Cardiac muscle cell (in vitro differentiated cells and primary cell): ENCODE results near the gene GPC5. TPM values are rescaled to one million over a fixed set of nuclear protein-coding genes. Genes with fewer than 3 reads are reported as not detected.

ENCODE experiments used
- DNase-seq, 2 donors: peaks; one replicate each; pipeline versions ENCODE4 v3.0.0 to v3.0.0-alpha.2; 2010 to 2017; ENCODE audit warnings: low read depth in 1 of 2, low spot score in 1 of 2
- H3K27ac ChIP-seq: fragments of 200-600 bp; sonication (generic); 2 replicates; pipeline ENCODE4 v1.5.1; 2016
- H3K27me3 ChIP-seq: fragments of 200-600 bp; sonication (generic); 2 replicates; pipeline ENCODE4 v1.6.0; 2016; ENCODE audit warnings: control low read depth
- H3K36me3 ChIP-seq: fragments of 200-600 bp; sonication (generic); 2 replicates; pipeline ENCODE4 v1.5.1; 2016; ENCODE audit warnings: control low read depth
- H3K4me1 ChIP-seq: fragments of 200-600 bp; sonication (generic); 2 replicates; pipeline ENCODE4 v1.8.1; 2017; ENCODE audit warnings: low read depth, mild to moderate bottlenecking, mixed run types
- H3K4me3 ChIP-seq: fragments of 200-600 bp; sonication (generic); 2 replicates; pipeline ENCODE4 v1.5.1; 2016; ENCODE audit warnings: mild to moderate bottlenecking
- H3K9me3 ChIP-seq: fragments of 200-600 bp; sonication (generic); 2 replicates; pipeline ENCODE4 v1.5.1; 2017; ENCODE audit warnings: low read depth, mild to moderate bottlenecking, control low read depth
- polyA plus RNA-seq: library from polyadenylated mRNA; unstranded; fragments of >200 nt; fragmentation: Nextera tagmentation; extraction: Ambion mirVana; gene quantifications from 2 replicates; pipeline ENCODE4 v1.2.1, GENCODE V29; 2016
- total RNA-seq: library from RNA; depleted of rRNA; stranded (reverse); fragments of >200 nt; gene quantifications from 2 replicates; pipeline ENCODE4 v1.2.3, GENCODE V29; 2016
- TF ChIP-seq, protein P1 (sequence below): IDR thresholded peaks from 2 replicates; pipeline ENCODE4 v1.5.1; 2012; ENCODE audit warnings: low read depth, mild to moderate bottlenecking, low read length

Gene GPC5
- total and polyA plus RNA-seq, 2 experiments from 2014 or later, result 0.97 to 3.3 TPM

DNA sequence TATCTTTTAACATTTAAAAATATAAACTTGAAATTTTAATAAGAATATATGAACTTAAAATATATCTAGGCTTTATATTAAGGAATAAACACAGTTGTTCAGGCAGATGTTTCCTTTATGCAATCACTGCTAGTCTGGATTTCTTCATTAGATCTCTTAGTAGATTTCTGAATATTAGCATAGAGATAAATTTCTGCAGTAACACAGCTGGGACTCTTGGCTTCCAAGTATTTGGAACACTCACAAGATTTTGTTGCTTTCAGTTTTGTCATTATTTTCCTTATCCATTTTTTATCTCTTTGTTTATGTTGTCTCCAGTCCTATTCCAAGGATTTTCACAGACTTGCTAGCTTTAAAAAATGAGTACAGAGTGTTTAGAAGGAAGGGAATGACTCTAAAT lies 857.1 kb downstream of the GPC5 start:
- no peaks in the 10 kb centered on the region for H3K4me1 ChIP-seq
- peak in 1 of 2 donors; percentile 50 for DNase-seq
- TF ChIP-seq, protein P1, sequence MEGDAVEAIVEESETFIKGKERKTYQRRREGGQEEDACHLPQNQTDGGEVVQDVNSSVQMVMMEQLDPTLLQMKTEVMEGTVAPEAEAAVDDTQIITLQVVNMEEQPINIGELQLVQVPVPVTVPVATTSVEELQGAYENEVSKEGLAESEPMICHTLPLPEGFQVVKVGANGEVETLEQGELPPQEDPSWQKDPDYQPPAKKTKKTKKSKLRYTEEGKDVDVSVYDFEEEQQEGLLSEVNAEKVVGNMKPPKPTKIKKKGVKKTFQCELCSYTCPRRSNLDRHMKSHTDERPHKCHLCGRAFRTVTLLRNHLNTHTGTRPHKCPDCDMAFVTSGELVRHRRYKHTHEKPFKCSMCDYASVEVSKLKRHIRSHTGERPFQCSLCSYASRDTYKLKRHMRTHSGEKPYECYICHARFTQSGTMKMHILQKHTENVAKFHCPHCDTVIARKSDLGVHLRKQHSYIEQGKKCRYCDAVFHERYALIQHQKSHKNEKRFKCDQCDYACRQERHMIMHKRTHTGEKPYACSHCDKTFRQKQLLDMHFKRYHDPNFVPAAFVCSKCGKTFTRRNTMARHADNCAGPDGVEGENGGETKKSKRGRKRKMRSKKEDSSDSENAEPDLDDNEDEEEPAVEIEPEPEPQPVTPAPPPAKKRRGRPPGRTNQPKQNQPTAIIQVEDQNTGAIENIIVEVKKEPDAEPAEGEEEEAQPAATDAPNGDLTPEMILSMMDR, result no peak
- H3K36me3 ChIP-seq, result no peaks in the 10 kb centered on the region
- H3K9me3 ChIP-seq, result no peaks in the 10 kb centered on the region
- H3K27ac ChIP-seq, result no peak overlapping the region
- no peaks in the 10 kb centered on the region for H3K27me3 ChIP-seq
- no peak overlapping the region for H3K4me3 ChIP-seq

DNA sequence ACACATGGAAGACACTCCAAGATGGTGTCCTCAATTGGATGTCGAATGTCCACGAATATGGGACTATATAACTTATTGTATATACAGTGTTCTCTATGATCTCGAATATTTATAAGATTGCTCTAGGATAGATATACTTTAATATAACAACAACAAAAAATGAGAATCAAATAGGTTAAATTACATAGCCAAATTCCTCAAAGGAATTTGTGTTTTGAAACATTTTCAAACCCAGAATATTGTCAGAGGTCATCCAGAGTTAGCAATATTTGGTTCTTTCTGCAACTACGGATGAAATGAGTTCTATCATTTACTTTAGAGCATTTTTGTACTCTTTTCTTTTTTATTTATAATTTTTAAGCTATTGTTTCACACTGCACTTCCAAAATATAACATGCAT lies 857.8 kb downstream of the GPC5 start:
- Histone ChIP-seq H3K4me1 (no peaks in the 10 kb centered on the region), H3K27ac (no peak overlapping the region), H3K4me3 (no peak overlapping the region), H3K27me3 (no peaks in the 10 kb centered on the region), H3K9me3 (no peaks in the 10 kb centered on the region), H3K36me3 (no peaks in the 10 kb centered on the region)
- no peak for DNase-seq
- TF ChIP-seq, protein P1, result no peak

DNA sequence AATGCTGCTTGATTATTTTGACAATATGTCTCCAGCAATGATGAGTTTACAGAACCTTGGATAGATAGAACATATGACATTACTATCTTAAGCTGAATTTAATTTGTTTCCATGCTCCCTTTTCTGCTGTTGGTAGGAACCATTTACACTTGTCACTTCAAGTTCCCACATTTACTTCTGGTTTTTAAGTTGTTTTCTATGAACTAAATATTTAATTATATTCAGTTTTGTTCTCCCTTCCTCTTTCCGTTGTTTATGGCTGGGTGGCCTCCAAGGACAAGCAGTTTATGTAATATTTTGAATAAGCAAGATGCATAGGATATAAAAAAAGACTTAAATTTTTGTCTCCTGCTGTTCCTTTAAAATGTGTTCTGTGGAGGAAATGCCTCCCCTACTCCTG lies 860.6 kb downstream of the GPC5 start:
- H3K27ac ChIP-seq, result no peak overlapping the region
- DNase-seq, result no peak
- no peaks in the 10 kb centered on the region for H3K9me3 ChIP-seq
- TF ChIP-seq, protein P1, result no peak
- H3K27me3 ChIP-seq, result no peaks in the 10 kb centered on the region
- no peaks in the 10 kb centered on the region for H3K4me1 ChIP-seq
- H3K4me3 ChIP-seq, result no peak overlapping the region
- H3K36me3 ChIP-seq, result no peaks in the 10 kb centered on the region

DNA sequence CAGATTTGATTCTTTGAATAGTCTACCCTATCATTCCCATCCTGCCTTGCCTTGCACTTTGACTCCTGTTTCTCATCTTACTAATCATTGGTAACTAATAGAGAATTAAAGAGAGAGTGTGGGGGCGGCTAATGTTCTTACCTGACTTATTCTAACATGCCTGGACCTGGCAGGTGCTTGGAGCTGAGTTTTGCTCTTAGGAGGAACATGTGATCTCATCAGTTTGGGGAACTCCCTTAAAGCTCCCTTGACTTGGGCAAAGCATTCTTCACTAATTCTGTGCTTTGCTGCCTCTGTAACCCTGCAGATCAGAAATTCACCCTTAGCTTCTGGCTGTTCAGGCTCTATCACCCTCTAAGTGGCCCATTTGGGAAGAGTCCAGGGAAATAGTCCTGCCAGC lies 861.1 kb downstream of the GPC5 start:
- Histone ChIP-seq H3K4me1 (no peaks in the 10 kb centered on the region), H3K9me3 (no peaks in the 10 kb centered on the region), H3K36me3 (no peaks in the 10 kb centered on the region), H3K27me3 (no peaks in the 10 kb centered on the region), H3K27ac (no peak overlapping the region), H3K4me3 (no peak overlapping the region)
- DNase-seq, result no peak
- TF ChIP-seq, protein P1, result no peak

DNA sequence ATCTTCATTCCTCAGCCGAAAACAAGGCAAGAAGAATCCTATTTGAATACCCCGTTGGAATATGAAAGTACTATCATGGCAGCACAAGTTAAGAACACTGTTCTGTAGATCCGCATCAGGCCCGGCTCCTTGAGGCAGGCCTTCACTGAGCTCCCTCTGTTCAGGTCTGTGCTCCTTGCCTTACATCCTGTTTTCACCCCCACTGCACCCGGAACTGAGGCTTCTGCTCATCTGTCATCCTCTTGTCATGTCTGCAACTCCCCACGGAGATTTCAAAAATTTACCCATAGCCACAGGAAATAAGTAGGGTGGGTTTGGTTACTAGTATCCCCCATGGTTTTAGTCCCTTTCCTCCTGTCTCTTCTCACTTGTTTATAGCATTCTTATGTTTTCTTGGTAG lies 861.9 kb downstream of the GPC5 start:
- no peaks in the 10 kb centered on the region for H3K27me3 ChIP-seq
- TF ChIP-seq, protein P1, result no peak
- H3K36me3 ChIP-seq, result no peaks in the 10 kb centered on the region
- no peaks in the 10 kb centered on the region for H3K4me1 ChIP-seq
- no peak overlapping the region for H3K27ac ChIP-seq
- H3K4me3 ChIP-seq, result no peak overlapping the region
- no peaks in the 10 kb centered on the region for H3K9me3 ChIP-seq
- no peak for DNase-seq

DNA sequence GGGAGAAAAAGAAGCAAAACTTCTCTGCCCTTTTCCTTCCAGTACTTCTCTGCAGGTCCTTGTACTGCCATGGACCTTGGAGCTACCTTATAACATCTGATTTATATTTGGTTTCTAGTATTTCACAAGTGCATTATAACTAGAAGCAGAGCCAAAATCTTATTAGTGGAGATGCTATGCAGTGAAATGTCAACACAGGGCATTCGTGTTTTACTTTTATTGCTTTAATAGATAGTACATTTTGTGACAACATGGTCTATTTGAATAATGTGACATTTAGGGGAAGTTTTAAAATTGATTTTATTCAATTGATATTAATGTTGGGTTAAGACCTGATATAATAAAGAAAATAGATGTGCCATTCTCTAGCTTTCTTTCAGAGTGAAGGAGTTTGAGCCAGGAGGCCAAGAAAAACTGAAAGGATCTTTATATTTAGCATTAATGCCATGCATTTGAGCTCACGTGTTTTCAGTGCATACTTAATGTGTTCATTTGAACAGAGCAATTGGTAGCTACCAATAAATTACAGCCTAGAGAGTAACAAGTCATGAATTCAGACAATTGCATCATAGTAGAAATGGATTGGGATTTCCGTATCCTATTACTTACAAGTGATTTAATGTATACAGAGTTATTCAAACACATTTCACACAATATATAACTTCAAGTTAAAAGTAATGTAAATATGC lies 863.8 kb downstream of the GPC5 start:
- no peaks in the 10 kb centered on the region for H3K9me3 ChIP-seq
- H3K27ac ChIP-seq, result no peak overlapping the region
- no peaks in the 10 kb centered on the region for H3K4me1 ChIP-seq
- no peaks in the 10 kb centered on the region for H3K36me3 ChIP-seq
- no peak for DNase-seq
- H3K4me3 ChIP-seq, result no peak overlapping the region
- TF ChIP-seq, protein P1, result no peak
- no peaks in the 10 kb centered on the region for H3K27me3 ChIP-seq
